Calu3 (cell line): ENCODE results near the gene HNRNPH3. TPM values are rescaled to one million over a fixed set of nuclear protein-coding genes. Genes with fewer than 3 reads are reported as not detected.

Experiments used
- BruUV-seq: library from RNA; stranded (reverse); fragments of 400-500 nt; replicated peaks from 2 replicates; lab custom pipeline; 2021; lab: Mats Ljungman, UMichigan
- CTCF ChIA-PET: fragments of 300-600 bp; sonication (Branson Sonifier 250); formaldehyde crosslinking; loops from one replicate; lab custom pipeline; 2022; ENCODE audit warnings: antibody characterized with exemption; lab: Charles Lee
- DNase-seq: peaks from one replicate; pipeline ENCODE4 v3.0.0; 2022
- H3K27ac Mint-ChIP-seq: one replicate; pipeline ENCODE4 v1.8.0; 2022; ENCODE audit warnings: mixed read lengths; ENCODE audit not compliant: unreplicated experiment
- H3K27me3 Mint-ChIP-seq: one replicate; pipeline ENCODE4 v1.8.0; 2022; ENCODE audit warnings: mixed read lengths; ENCODE audit not compliant: unreplicated experiment
- H3K36me3 Mint-ChIP-seq: one replicate; pipeline ENCODE4 v1.8.0; 2022; ENCODE audit warnings: mild to moderate bottlenecking, moderate library complexity, mixed read lengths; ENCODE audit not compliant: insufficient read depth, unreplicated experiment
- H3K4me1 Mint-ChIP-seq: one replicate; pipeline ENCODE4 v1.8.0; 2022; ENCODE audit warnings: mild to moderate bottlenecking, low read depth, mixed read lengths; ENCODE audit not compliant: unreplicated experiment
- H3K4me3 Mint-ChIP-seq: one replicate; pipeline ENCODE4 v1.8.0; 2022; ENCODE audit warnings: mild to moderate bottlenecking, low read depth, moderate library complexity, mixed read lengths; ENCODE audit not compliant: unreplicated experiment
- H3K9me3 Mint-ChIP-seq: one replicate; pipeline ENCODE4 v1.8.0; 2022; ENCODE audit warnings: low read depth, mixed read lengths; ENCODE audit not compliant: unreplicated experiment
- CTCF ChIP-seq: fragments of 200-600 bp; IDR thresholded peaks from one replicate; pipeline ENCODE4 v1.8.0; 2022; ENCODE audit warnings: antibody characterized with exemption; ENCODE audit not compliant: unreplicated experiment
- intact Hi-C: fragments of 100-400 bp; cut with micrococcal nuclease; formaldehyde crosslinking; loops from one replicate; pipeline ENCODE4 v1.10.0; 2022; ENCODE audit not compliant: unreplicated experiment
- total RNA-seq: library from RNA; stranded (reverse); gene quantifications from 2 replicates; pipeline ENCODE4 v1.2.3, GENCODE V29; 2022

Gene HNRNPH3
- total RNA-seq, 1 experiment from 2014 or later: 184 TPM

GRCh38 chr10:68302503-68302823 is 29.4 kb upstream of the HNRNPH3 start:
- DNase-seq: no peak
- H3K4me1 Mint-ChIP-seq: peaks cover 31% of the 10 kb centered on the region
- TF ChIP-seq CTCF: no peak
- H3K27ac Mint-ChIP-seq: no peak overlapping the region
- H3K27me3 Mint-ChIP-seq: no peaks in the 10 kb centered on the region
- H3K9me3 Mint-ChIP-seq: no peaks in the 10 kb centered on the region
- no TSS peak for BruUV-seq
- no peak overlapping the region for H3K4me3 Mint-ChIP-seq
- no peaks in the 10 kb centered on the region for H3K36me3 Mint-ChIP-seq
- intact Hi-C loops: loop anchor here (1.0 to 5.0 kb wide), 3 partner anchors 90 to 445 kb away; no protein-coding TSS in a partner anchor
- CTCF ChIA-PET: interaction anchor here (0.6 to 3.0 kb wide), 7 partner anchors 15 to 447 kb away, joined by 3 to 51 read pairs (median 6); no protein-coding TSS in a partner anchor

- intact Hi-C loops: loop anchor here (1.0 to 5.0 kb wide), 3 partner anchors 91 to 446 kb away; no protein-coding TSS in a partner anchor
- BruUV-seq: no TSS peak
- DNase-seq: no peak
- CTCF ChIA-PET: interaction anchor here (0.6 to 3.0 kb wide), 5 partner anchors 15 to 448 kb away, joined by 3 to 51 read pairs (median 6); no protein-coding TSS in a partner anchor
- Mint-ChIP-seq H3K27ac (no peak overlapping the region), H3K27me3 (no peaks in the 10 kb centered on the region), H3K4me3 (no peak overlapping the region), H3K36me3 (no peaks in the 10 kb centered on the region), H3K9me3 (no peaks in the 10 kb centered on the region), H3K4me1 (peaks cover 31% of the 10 kb centered on the region)
- no peak for TF ChIP-seq CTCF
Measured at GRCh38 chr10:68302871-68303270, 29.0 kb upstream of the HNRNPH3 start.

- TF ChIP-seq CTCF: no peak
- no peaks in the 10 kb centered on the region for H3K9me3 Mint-ChIP-seq
- H3K4me1 Mint-ChIP-seq: peaks cover 31% of the 10 kb centered on the region
- no peaks in the 10 kb centered on the region for H3K27me3 Mint-ChIP-seq
- H3K27ac Mint-ChIP-seq: no peak overlapping the region
- CTCF ChIA-PET: interaction anchor here (3.0 kb wide), 1 partner anchor 91 kb away, joined by 51 read pairs; no protein-coding TSS in a partner anchor
- intact Hi-C loops: loop anchor here (2.0 to 5.0 kb wide), 2 partner anchors 221 to 447 kb away; no protein-coding TSS in a partner anchor
- H3K36me3 Mint-ChIP-seq: no peaks in the 10 kb centered on the region
- H3K4me3 Mint-ChIP-seq: no peak overlapping the region
- DNase-seq: no peak
- BruUV-seq: no TSS peak
Measured at GRCh38 chr10:68303849-68304412, 27.9 kb upstream of the HNRNPH3 start.

DNA sequence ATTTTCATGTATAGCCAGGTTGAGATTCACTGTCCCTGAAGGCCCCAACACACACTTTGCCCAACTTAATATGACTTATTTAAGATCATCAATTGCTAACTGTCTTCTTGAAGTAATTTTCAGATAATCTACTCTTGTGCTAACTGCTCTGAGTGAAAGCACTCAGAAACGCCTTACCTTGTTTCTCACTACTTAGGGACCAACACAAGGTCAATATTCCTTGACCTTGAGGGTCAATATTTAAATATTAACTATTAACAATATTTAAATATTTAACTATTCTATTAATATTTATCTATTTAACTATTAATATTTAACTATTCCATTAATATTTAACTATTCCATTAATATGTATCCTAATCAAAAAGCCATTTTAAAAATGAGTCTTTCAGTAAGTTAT is 26.0 kb upstream of the HNRNPH3 start:
- intact Hi-C loops: no loop called here
- CTCF ChIA-PET: interaction anchor here (0.6 to 1.3 kb wide), 3 partner anchors 27 to 477 kb away, joined by 3 to 6 read pairs (median 4); no protein-coding TSS in a partner anchor
- no peak for DNase-seq
- no TSS peak for BruUV-seq
- peaks cover 31% of the 10 kb centered on the region for H3K4me1 Mint-ChIP-seq
- H3K27ac Mint-ChIP-seq: no peak overlapping the region
- TF ChIP-seq CTCF: no peak
- H3K9me3 Mint-ChIP-seq: no peaks in the 10 kb centered on the region
- no peak overlapping the region for H3K4me3 Mint-ChIP-seq
- no peaks in the 10 kb centered on the region for H3K27me3 Mint-ChIP-seq
- no peaks in the 10 kb centered on the region for H3K36me3 Mint-ChIP-seq
